NCI-H1694 (cell line): Measurements from ENCODE around the gene RIMKLB.
"Not testable (repeated sequence)": the region's sequence is repeated elsewhere in the genome, so short reads cannot be mapped to it uniquely, and the experiment has no call there.

Source experiments
- DNase-seq: peaks from one replicate; lab custom pipeline; 2025; lab: John Stamatoyannopoulos, UW

Gene RIMKLB

GRCh38 chr12:8820676-8821407 is 123.1 kb downstream of the RIMKLB start:
- DNase-seq: not testable (repeated sequence)

GRCh38 chr12:8821591-8821990 is 123.8 kb downstream of the RIMKLB start:
- DNase-seq: no peak

- DNase-seq: no peak
These were observed 124.5 kb downstream of the RIMKLB start, which contains the start of gene A2ML1 for GRCh38 chr12:8822298-8822697. Gene A2ML1 (plus strand): TSS chr12:8822621. CDS start chr12:8822652, 31 bp downstream.

GRCh38 chr12:8823565-8824300 is 125.9 kb downstream of the RIMKLB start:
- DNase-seq: no peak

- no peak for DNase-seq
These were observed 129.9 kb downstream of the RIMKLB start for GRCh38 chr12:8827551-8828256.

GRCh38 chr12:8828257-8829124 is 130.7 kb downstream of the RIMKLB start:
- DNase-seq: no peak

GRCh38 chr12:8829125-8829518 is 131.3 kb downstream of the RIMKLB start:
- no peak for DNase-seq

- no peak for DNase-seq
These were observed 131.8 kb downstream of the RIMKLB start for GRCh38 chr12:8829621-8830020.

- DNase-seq: no peak
These were observed 133.3 kb downstream of the RIMKLB start for GRCh38 chr12:8831116-8831515.

GRCh38 chr12:8832500-8832899 is 134.7 kb downstream of the RIMKLB start:
- DNase-seq: no peak
